A673 (cell line): ENCODE results near the gene TEAD3.

Experiments used
- EZH2 ChIP-seq: fragments of 200-600 bp; sonication (generic); IDR thresholded peaks from 2 replicates; pipeline ENCODE4 v1.6.1; 2017; ENCODE audit warnings: borderline replicate concordance, low read depth, mild to moderate bottlenecking, mixed read lengths, antibody characterized with exemption, low read length; ENCODE audit not compliant: poor library complexity, severe bottlenecking
- TF ChIP-seq, protein P1 (sequence below): fragments of 300-800, 200-600 bp; sonication (generic); conservative IDR thresholded peaks from 2 replicates; pipeline ENCODE4 v1.5.1; 2017; ENCODE audit warnings: low read depth, mild to moderate bottlenecking, antibody characterized with exemption, low read length, moderate library complexity, mixed read lengths

DNA sequence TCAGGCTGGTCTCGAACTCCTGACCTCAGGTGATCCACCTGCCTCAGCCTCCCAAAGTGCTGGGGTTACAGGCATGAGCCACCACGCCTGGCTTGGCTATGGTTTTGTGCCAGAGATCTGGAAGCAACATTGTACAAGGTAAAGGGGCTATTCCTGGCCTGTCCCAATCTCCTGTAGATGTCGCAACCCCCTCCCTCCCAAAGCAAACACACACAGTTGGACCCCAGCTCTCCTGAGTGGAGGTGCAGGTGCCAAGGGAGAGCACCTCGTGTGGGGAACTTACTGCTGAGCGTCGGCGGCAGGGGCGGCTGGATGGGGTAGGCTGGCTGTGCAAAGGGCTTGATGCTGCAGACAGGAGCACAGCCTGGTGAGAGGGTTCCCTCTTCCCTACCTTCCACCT, 19.9 kb downstream of the TEAD3 start:
- TF ChIP-seq, protein P1, sequence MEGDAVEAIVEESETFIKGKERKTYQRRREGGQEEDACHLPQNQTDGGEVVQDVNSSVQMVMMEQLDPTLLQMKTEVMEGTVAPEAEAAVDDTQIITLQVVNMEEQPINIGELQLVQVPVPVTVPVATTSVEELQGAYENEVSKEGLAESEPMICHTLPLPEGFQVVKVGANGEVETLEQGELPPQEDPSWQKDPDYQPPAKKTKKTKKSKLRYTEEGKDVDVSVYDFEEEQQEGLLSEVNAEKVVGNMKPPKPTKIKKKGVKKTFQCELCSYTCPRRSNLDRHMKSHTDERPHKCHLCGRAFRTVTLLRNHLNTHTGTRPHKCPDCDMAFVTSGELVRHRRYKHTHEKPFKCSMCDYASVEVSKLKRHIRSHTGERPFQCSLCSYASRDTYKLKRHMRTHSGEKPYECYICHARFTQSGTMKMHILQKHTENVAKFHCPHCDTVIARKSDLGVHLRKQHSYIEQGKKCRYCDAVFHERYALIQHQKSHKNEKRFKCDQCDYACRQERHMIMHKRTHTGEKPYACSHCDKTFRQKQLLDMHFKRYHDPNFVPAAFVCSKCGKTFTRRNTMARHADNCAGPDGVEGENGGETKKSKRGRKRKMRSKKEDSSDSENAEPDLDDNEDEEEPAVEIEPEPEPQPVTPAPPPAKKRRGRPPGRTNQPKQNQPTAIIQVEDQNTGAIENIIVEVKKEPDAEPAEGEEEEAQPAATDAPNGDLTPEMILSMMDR: no peak
- no peak for TF ChIP-seq EZH2
